H1 (cell line): ENCODE results near the gene ASCC3. TPM values are rescaled to one million over a fixed set of nuclear protein-coding genes. Genes with fewer than 3 reads are reported as not detected.

Experiments used
- CTCF ChIA-PET: fragments of 300-600 bp; sonication (Branson Sonifier 250); formaldehyde crosslinking; loops from one replicate; lab custom pipeline; 2021; ENCODE audit not compliant: partially characterized antibody; lab: Charles Lee
- POLR2A ChIA-PET: fragments of 300-600 bp; sonication (Branson Sonifier 250); formaldehyde crosslinking; loops from one replicate; lab custom pipeline; 2021; ENCODE audit warnings: inconsistent platforms; ENCODE audit not compliant: partially characterized antibody; lab: Charles Lee
- DNase-seq, 2 experiments: peaks; one replicate each; pipeline versions ENCODE4 v3.0.0 to v3.0.0-alpha.2; 2010 to 2022; ENCODE audit warnings: low spot score in 2 of 2, low read depth in 1 of 2, mixed read lengths in 1 of 2
- FAIRE-seq: peaks from 2 replicates; lab custom pipeline; 2011; peaks lifted over from hg19 to GRCh38; lab: Jason Lieb, UNC
- H2AFZ ChIP-seq: 2 replicates; pipeline ENCODE4 v1.8.1; 2012; ENCODE audit warnings: low read length, inconsistent platforms
- H2AK5ac ChIP-seq: 2 replicates; pipeline ENCODE4 v1.6.1; 2013; ENCODE audit warnings: low read depth, low read length
- H2BK120ac ChIP-seq: replicated peaks from 2 replicates; pipeline ENCODE3; 2013; ENCODE audit warnings: low read depth, low read length, inconsistent platforms
- H2BK12ac ChIP-seq: 2 replicates; pipeline ENCODE4 v1.6.1; 2013; ENCODE audit warnings: low read depth, low read length
- H2BK15ac ChIP-seq: 2 replicates; pipeline ENCODE4 v1.6.1; 2013; ENCODE audit warnings: low read length
- H2BK20ac ChIP-seq: 2 replicates; pipeline ENCODE4 v1.6.1; 2013; ENCODE audit warnings: low read length
- H2BK5ac ChIP-seq: 2 replicates; pipeline ENCODE4 v1.6.1; 2013; ENCODE audit warnings: low read depth, low read length
- H3K14ac ChIP-seq: 2 replicates; pipeline ENCODE4 v1.6.1; 2013; ENCODE audit warnings: inconsistent platforms; ENCODE audit not compliant: insufficient read length
- H3K18ac ChIP-seq: 2 replicates; pipeline ENCODE4 v1.6.1; 2013; ENCODE audit warnings: low read length; ENCODE audit errors: extremely low read depth
- H3K23ac ChIP-seq: 2 replicates; pipeline ENCODE4 v1.6.1; 2013; ENCODE audit warnings: inconsistent platforms; ENCODE audit not compliant: insufficient read length
- H3K23me2 ChIP-seq: 2 replicates; pipeline ENCODE4 v1.6.1; 2013; ENCODE audit warnings: low read depth, low read length
- H3K27ac ChIP-seq: 2 replicates; pipeline ENCODE4 v1.6.1; 2011; ENCODE audit warnings: low read depth, low read length, inconsistent platforms
- H3K27me3 ChIP-seq, 4 experiments: replicated peaks in 1 of 4; 1 replicate in 1 of 4; 2 replicates in 3 of 4; pipeline versions ENCODE4 v1.6.1 to v1.8.1; 2011 to 2013; ENCODE audit warnings: low read length in 3 of 4, mild to moderate bottlenecking in 3 of 4, inconsistent platforms in 2 of 4, mixed read lengths in 2 of 4, moderate library complexity in 1 of 4; ENCODE audit not compliant: control insufficient read depth in 3 of 4, insufficient read depth in 3 of 4; ENCODE audit errors: extremely low read depth in 1 of 4
- H3K36me3 ChIP-seq, 4 experiments: 2 replicates each; pipeline versions ENCODE4 v1.6.1 to v1.8.1; 2011 to 2013; ENCODE audit warnings: mild to moderate bottlenecking in 4 of 4, low read length in 3 of 4, moderate library complexity in 2 of 4, control low read depth in 1 of 4, inconsistent platforms in 1 of 4; ENCODE audit not compliant: insufficient read depth in 4 of 4, control insufficient read depth in 2 of 4
- H3K4ac ChIP-seq: replicated peaks from 2 replicates; pipeline ENCODE3; 2013; ENCODE audit warnings: low read length, low read depth, mixed read lengths, inconsistent platforms; ENCODE audit not compliant: insufficient read length
- H3K4me1 ChIP-seq, 4 experiments: replicated peaks in 1 of 4; 1 replicate in 1 of 4; 2 replicates in 3 of 4; pipeline versions ENCODE4 v1.6.1 to v1.8.1; 2011 to 2013; ENCODE audit warnings: low read length in 3 of 4, inconsistent platforms in 2 of 4, mixed read lengths in 1 of 4; ENCODE audit not compliant: insufficient read depth in 4 of 4, control insufficient read depth in 3 of 4
- H3K4me2 ChIP-seq, 2 experiments: 2 replicates each; pipeline versions ENCODE4 v1.6.1 to v1.8.1; 2011 to 2013; ENCODE audit warnings: low read depth in 2 of 2, low read length in 2 of 2, control low read depth in 1 of 2, inconsistent platforms in 1 of 2, mild to moderate bottlenecking in 1 of 2; ENCODE audit not compliant: insufficient read depth in 1 of 2
- H3K4me3 ChIP-seq, 4 experiments: fragments of 200-600, 300-600 bp in 1 of 4; sonication (generic), shearing (Covaris generic), sonication (Bioruptor Twin) in 1 of 4; 2 replicates each; pipeline versions ENCODE4 v1.5.1 to v1.8.1; 2011 to 2016; ENCODE audit warnings: low read length in 4 of 4, low read depth in 3 of 4, control low read depth in 2 of 4, inconsistent platforms in 2 of 4, mild to moderate bottlenecking in 2 of 4, mixed read lengths in 1 of 4, moderate library complexity in 1 of 4; ENCODE audit not compliant: insufficient read depth in 2 of 4; ENCODE audit errors: extremely low read depth in 1 of 4
- H3K56ac ChIP-seq: replicated peaks from 2 replicates; pipeline ENCODE3; 2013; ENCODE audit warnings: low read depth, mild to moderate bottlenecking, mixed read lengths, low read length, inconsistent platforms; ENCODE audit not compliant: insufficient read length
- H3K79me1 ChIP-seq: 2 replicates; pipeline ENCODE4 v1.6.1; 2013; ENCODE audit warnings: low read depth, low read length, control low read depth
- H3K79me2 ChIP-seq, 2 experiments: 2 replicates each; pipeline versions ENCODE4 v1.6.1 to v1.8.1; 2012 to 2013; ENCODE audit warnings: low read length in 2 of 2, mild to moderate bottlenecking in 2 of 2, inconsistent platforms in 1 of 2; ENCODE audit not compliant: insufficient read depth in 2 of 2, control insufficient read depth in 1 of 2
- H3K9ac ChIP-seq, 4 experiments: replicated peaks in 1 of 4; 1 replicate in 1 of 4; 2 replicates in 3 of 4; pipeline versions ENCODE4 v1.6.1 to v1.8.1; 2011 to 2013; ENCODE audit warnings: low read depth in 3 of 4, low read length in 3 of 4, control low read depth in 2 of 4, mild to moderate bottlenecking in 2 of 4, moderate library complexity in 2 of 4, inconsistent platforms in 1 of 4; ENCODE audit errors: extremely low read depth in 1 of 4
- H3K9me3 ChIP-seq, 2 experiments: 2 replicates each; pipeline versions ENCODE4 v1.6.1 to v1.8.1; 2012 to 2013; ENCODE audit warnings: mild to moderate bottlenecking in 2 of 2, moderate library complexity in 2 of 2, control low read depth in 1 of 2, inconsistent platforms in 1 of 2, low read depth in 1 of 2, low read length in 1 of 2, mixed read lengths in 1 of 2; ENCODE audit not compliant: insufficient read depth in 2 of 2
- H4K20me1 ChIP-seq, 2 experiments: replicated peaks in 1 of 2; 2 replicates each; pipeline versions ENCODE3 to v1.8.1; 2011 to 2013; ENCODE audit warnings: inconsistent platforms in 2 of 2, low read length in 2 of 2, mild to moderate bottlenecking in 1 of 2; ENCODE audit not compliant: insufficient read depth in 2 of 2, control insufficient read depth in 1 of 2
- H4K5ac ChIP-seq: 2 replicates; pipeline ENCODE4 v1.6.1; 2013; ENCODE audit warnings: low read length, low read depth, mixed read lengths, inconsistent platforms; ENCODE audit not compliant: insufficient read length
- H4K8ac ChIP-seq: 2 replicates; pipeline ENCODE4 v1.8.0; 2013; ENCODE audit warnings: mild to moderate bottlenecking, moderate library complexity, low read length, inconsistent platforms; ENCODE audit not compliant: insufficient read depth; ENCODE audit errors: extremely low read depth
- H4K91ac ChIP-seq: replicated peaks from 2 replicates; pipeline ENCODE3; 2013; ENCODE audit warnings: low read length, mixed read lengths, inconsistent platforms; ENCODE audit not compliant: insufficient read length
- CTBP2 ChIP-seq: IDR thresholded peaks from 2 replicates; pipeline ENCODE4 v1.7.0; 2011; ENCODE audit warnings: borderline replicate concordance, mild to moderate bottlenecking, moderate library complexity, mixed read lengths, low read length; ENCODE audit not compliant: insufficient read depth, insufficient read length
- EZH2 ChIP-seq: fragments of 200-600 bp; sonication (generic); IDR thresholded peaks from 2 replicates; pipeline ENCODE4 v1.7.1; 2012; ENCODE audit warnings: low read depth, mild to moderate bottlenecking, moderate library complexity, low read length, inconsistent platforms; ENCODE audit not compliant: severe bottlenecking
- GABPA ChIP-seq: IDR thresholded peaks from 2 replicates; pipeline ENCODE4 v1.6.1; 2011; ENCODE audit warnings: mild to moderate bottlenecking, low read length, moderate library complexity, borderline replicate concordance; ENCODE audit not compliant: insufficient read depth
- GTF2F1 ChIP-seq: IDR thresholded peaks from 2 replicates; pipeline ENCODE4 v1.6.1; 2012; ENCODE audit warnings: low read depth, low read length, improper control_type of control experiment, borderline replicate concordance
- JUN ChIP-seq: IDR thresholded peaks from 2 replicates; pipeline ENCODE4 v1.6.1; 2011; ENCODE audit warnings: low read depth, mild to moderate bottlenecking, improper control_type of control experiment, low read length
- MAFK ChIP-seq: IDR thresholded peaks from 2 replicates; pipeline ENCODE4 v1.6.1; 2012; ENCODE audit warnings: low read depth, mild to moderate bottlenecking, improper control_type of control experiment, low read length
- POU5F1 ChIP-seq: IDR thresholded peaks from 2 replicates; pipeline ENCODE4 v1.6.1; 2011; ENCODE audit warnings: low read depth, mild to moderate bottlenecking, low read length, moderate library complexity
- RAD21 ChIP-seq, 2 experiments: IDR thresholded peaks in 1 of 2; conservative IDR thresholded peaks in 1 of 2; 2 replicates each; pipeline ENCODE4 v1.6.1; 2011; ENCODE audit warnings: low read depth in 2 of 2, low read length in 2 of 2, improper control_type of control experiment in 1 of 2, inconsistent platforms in 1 of 2, mild to moderate bottlenecking in 1 of 2, moderate library complexity in 1 of 2
- RFX5 ChIP-seq: IDR thresholded peaks from 2 replicates; pipeline ENCODE4 v1.6.1; 2011; ENCODE audit warnings: low read depth, low read length, improper control_type of control experiment, borderline replicate concordance
- SP1 ChIP-seq: IDR thresholded peaks from 2 replicates; pipeline ENCODE4 v1.6.1; 2011; ENCODE audit warnings: low read depth, low read length
- SRF ChIP-seq: IDR thresholded peaks from 2 replicates; pipeline ENCODE4 v1.6.1; 2011; ENCODE audit warnings: mild to moderate bottlenecking, low read depth, low read length, moderate library complexity
- whole genome bisulfite sequencing, 2 experiments: shearing (Covaris generic) in 1 of 2; methylation state at CpG; one replicate each; pipeline versions ENCODE4 v1.1.6 to v1.1.7; 2013 to 2015; ENCODE audit warnings: low lambda C conversion rate in 2 of 2, mixed read lengths in 2 of 2, inconsistent platforms in 1 of 2, low coverage in 1 of 2, missing lambda C conversion rate in 1 of 2; ENCODE audit not compliant: insufficient replicate concordance in 2 of 2, insufficient coverage in 1 of 2, insufficient read length in 1 of 2; ENCODE audit errors: extremely low coverage in 1 of 2, missing lambda C conversion rate in 1 of 2; 5-methylcytosine and 5-hydroxymethylcytosine counted together
- polyA plus RNA-seq, 7 experiments: library from polyadenylated mRNA; depleted of rRNA in 3 of 7; stranded (reverse) in 5 of 7; unstranded in 2 of 7; fragments of >200 nt in 5 of 7; fragments of 200-250 nt in 2 of 7; gene quantifications; 1 replicate in 5 of 7; 2 replicates in 1 of 7; 4 replicates in 1 of 7; pipeline versions ENCODE4 v1.2.1 to v1.2.3, GENCODE V29; 2011 to 2013; ENCODE audit warnings: missing spikeins in 2 of 7, mixed read lengths in 2 of 7
- total RNA-seq: library from RNA; stranded (reverse); fragmentation: NEBNext Ultra II Directional; extraction: Animal tissue kit (Norgen Biotek cat#: 25700); gene quantifications from 2 replicates; pipeline ENCODE4 v1.2.1, GENCODE V29; 2021
- TF ChIP-seq, protein P1 (sequence below): IDR thresholded peaks from 2 replicates; pipeline ENCODE4 v1.6.1; 2012; ENCODE audit warnings: low read length, inconsistent platforms

The ASCC3 gene
- total and polyA plus RNA-seq, 2 of the 8 experiments (the other 6 are each of a cell fraction or from before 2014, with no cell fraction given), result 37.5 to 77.8 TPM

DNA sequence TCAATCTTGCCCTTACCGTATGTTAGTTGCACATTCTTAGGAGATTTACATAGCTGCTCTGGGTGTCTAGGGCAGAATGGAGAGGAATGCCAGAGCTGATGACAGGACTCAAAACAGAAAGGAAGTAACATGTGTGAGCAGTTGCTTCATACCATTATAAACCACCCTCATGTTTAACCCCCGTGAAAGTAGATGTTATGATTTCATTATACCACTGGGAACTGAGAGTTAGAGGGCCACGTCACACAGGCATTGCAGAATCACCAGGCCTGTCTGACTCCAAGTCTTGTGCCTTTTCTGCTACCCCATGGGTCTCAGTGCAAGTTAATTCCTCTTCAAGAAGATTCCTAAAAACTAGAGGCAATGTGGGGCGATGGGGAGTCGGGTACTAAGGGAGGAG lies 392.9 kb downstream of the ASCC3 start:
- CTCF ChIA-PET, result interaction anchor here (1.7 kb wide), 1 partner anchor 176 kb away, joined by 3 read pairs; no protein-coding TSS in a partner anchor
- FAIRE-seq, result no peak
- peaks cover 2 to 3% of the 10 kb centered on the region in 2 experiments; a peak in 2 of 4 replicates for H3K9me3 ChIP-seq
- no peak overlapping the region for H3K27ac ChIP-seq
- no peak overlapping the region for H3K4me2 ChIP-seq
- POLR2A ChIA-PET, result no interaction called here
- H4K20me1 ChIP-seq, result no peaks in the 10 kb centered on the region
- no peaks in the 10 kb centered on the region for H3K23me2 ChIP-seq
- no peak overlapping the region for H3K14ac ChIP-seq
- H4K8ac ChIP-seq, result no peak overlapping the region
- 91% methylated on average over 5 of the region's 5 CpGs; no CpG with 5 or more reads in 1 of the 2 experiments for WGBS, 2 experiments
- no peak overlapping the region for H4K5ac ChIP-seq
- H3K4me3 ChIP-seq, result no peak overlapping the region
- no peak overlapping the region for H2BK12ac ChIP-seq
- no peak overlapping the region for H3K23ac ChIP-seq
- no peak overlapping the region for H3K4ac ChIP-seq
- H3K36me3 ChIP-seq, result no peaks in the 10 kb centered on the region
- H3K4me1 ChIP-seq, result no peaks in the 10 kb centered on the region
- no peak overlapping the region for H2AK5ac ChIP-seq
- H3K9ac ChIP-seq, result no peak overlapping the region
- no peak overlapping the region for H2AFZ ChIP-seq
- no peak overlapping the region for H2BK120ac ChIP-seq
- H3K18ac ChIP-seq, result no peak overlapping the region
- H4K91ac ChIP-seq, result no peak overlapping the region
- no peak overlapping the region for H2BK5ac ChIP-seq
- DNase-seq, result no peak
- no peaks in the 10 kb centered on the region for H3K79me2 ChIP-seq
- no peak overlapping the region for H2BK15ac ChIP-seq
- H3K79me1 ChIP-seq, result no peaks in the 10 kb centered on the region
- no peaks in the 10 kb centered on the region for H3K27me3 ChIP-seq
- no peak overlapping the region for H2BK20ac ChIP-seq
- no peak overlapping the region for H3K56ac ChIP-seq
- TF ChIP-seq POU5F1 (no peak), CTBP2 (no peak), SRF (no peak), RFX5 (no peak), EZH2 (no peak), JUN (no peak), SP1 (no peak), GABPA (no peak), GTF2F1 (no peak), RAD21 (IDR thresholded peaks at IDR 0.05 in 1 of 2, conservative IDR thresholded peaks at IDR 0.05 in 1 of 2; ENCODE audit: low read depth in 2 of 2, low read length in 2 of 2) (no peak), MAFK (no peak)
- TF ChIP-seq, protein P1, sequence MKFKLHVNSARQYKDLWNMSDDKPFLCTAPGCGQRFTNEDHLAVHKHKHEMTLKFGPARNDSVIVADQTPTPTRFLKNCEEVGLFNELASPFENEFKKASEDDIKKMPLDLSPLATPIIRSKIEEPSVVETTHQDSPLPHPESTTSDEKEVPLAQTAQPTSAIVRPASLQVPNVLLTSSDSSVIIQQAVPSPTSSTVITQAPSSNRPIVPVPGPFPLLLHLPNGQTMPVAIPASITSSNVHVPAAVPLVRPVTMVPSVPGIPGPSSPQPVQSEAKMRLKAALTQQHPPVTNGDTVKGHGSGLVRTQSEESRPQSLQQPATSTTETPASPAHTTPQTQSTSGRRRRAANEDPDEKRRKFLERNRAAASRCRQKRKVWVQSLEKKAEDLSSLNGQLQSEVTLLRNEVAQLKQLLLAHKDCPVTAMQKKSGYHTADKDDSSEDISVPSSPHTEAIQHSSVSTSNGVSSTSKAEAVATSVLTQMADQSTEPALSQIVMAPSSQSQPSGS, result no peak
